ENCODE measurements around the gene NCF1. TPM values are rescaled to one million over a fixed set of nuclear protein-coding genes. Genes with fewer than 3 reads are reported as not detected.
A peak's percentile ranks its signal among the peaks of the same experiment; 100 is the strongest.
"Not testable (repeated sequence)": the region's sequence is repeated elsewhere in the genome, so short reads cannot be mapped to it uniquely, and the experiment has no call there.

Gene NCF1
- total RNA-seq, 2 experiments from 2014 or later: 3.0 to 3.1 TPM

DNA sequence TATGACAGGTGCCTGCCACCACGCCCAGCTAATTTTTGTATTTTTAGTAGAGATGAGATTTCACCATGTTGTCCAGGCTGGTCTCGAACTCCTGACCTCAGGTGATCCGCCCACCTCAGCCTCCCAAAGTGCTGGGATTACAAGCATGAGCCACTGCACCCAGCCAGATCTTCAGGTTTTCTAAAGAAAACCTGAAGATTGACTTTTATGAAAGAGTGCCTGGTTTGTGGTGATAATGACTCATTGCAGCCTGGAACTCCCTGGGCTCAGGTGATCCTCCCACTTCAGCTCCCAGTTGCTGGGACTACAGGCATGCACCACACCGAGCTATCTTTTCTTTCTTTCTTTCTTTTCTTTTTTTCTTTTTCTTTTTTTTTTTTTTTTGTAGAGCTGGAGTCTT is 24.8 kb downstream of the NCF1 start:
- H3K4me3 Mint-ChIP-seq; H3K36me3 Mint-ChIP-seq (ENCODE audit: low read depth); POLR2A ChIA-PET; H3K27ac Mint-ChIP-seq; ATAC-seq; H3K4me1 Mint-ChIP-seq (ENCODE audit: low read depth); H3K9me3 Mint-ChIP-seq (ENCODE audit: insufficient read depth); CTCF ChIA-PET; DNase-seq; H3K27me3 Mint-ChIP-seq (ENCODE audit: low read depth): not testable (repeated sequence)

DNA sequence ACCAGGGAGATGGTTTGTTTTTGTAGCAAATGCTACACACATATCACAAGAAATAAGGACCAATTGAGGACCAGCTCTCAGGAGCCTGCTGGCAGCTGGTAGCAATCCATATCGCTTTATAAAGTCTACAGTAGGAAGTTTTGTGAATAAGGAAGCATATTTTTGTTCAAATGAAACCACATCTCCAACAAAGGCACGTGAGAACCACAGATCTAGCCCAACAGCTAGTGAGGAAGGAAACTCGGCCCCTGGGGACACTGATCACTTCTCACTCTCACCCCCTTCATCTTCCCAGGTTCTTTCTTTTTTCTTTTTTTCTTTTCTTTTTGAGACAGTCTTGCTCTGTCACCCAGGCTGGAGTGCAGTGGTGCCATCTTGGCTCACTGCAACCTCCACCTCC is 42.1 kb downstream of the NCF1 start:
- H3K36me3 Mint-ChIP-seq (ENCODE audit: low read depth); H3K4me1 Mint-ChIP-seq (ENCODE audit: low read depth); H3K27ac Mint-ChIP-seq; H3K4me3 Mint-ChIP-seq; POLR2A ChIA-PET; H3K9me3 Mint-ChIP-seq (ENCODE audit: insufficient read depth); CTCF ChIA-PET; H3K27me3 Mint-ChIP-seq (ENCODE audit: low read depth); ATAC-seq; DNase-seq: not testable (repeated sequence)

- DNase-seq; H3K36me3 Mint-ChIP-seq (ENCODE audit: low read depth); H3K27me3 Mint-ChIP-seq (ENCODE audit: low read depth); H3K9me3 Mint-ChIP-seq (ENCODE audit: insufficient read depth); POLR2A ChIA-PET; H3K4me3 Mint-ChIP-seq; H3K4me1 Mint-ChIP-seq (ENCODE audit: low read depth); H3K27ac Mint-ChIP-seq; CTCF ChIA-PET: not testable (repeated sequence)
- ATAC-seq: peak; percentile 23
Measured at GRCh38 chr7:74820146-74820805, 46.5 kb downstream of the NCF1 start.

DNA sequence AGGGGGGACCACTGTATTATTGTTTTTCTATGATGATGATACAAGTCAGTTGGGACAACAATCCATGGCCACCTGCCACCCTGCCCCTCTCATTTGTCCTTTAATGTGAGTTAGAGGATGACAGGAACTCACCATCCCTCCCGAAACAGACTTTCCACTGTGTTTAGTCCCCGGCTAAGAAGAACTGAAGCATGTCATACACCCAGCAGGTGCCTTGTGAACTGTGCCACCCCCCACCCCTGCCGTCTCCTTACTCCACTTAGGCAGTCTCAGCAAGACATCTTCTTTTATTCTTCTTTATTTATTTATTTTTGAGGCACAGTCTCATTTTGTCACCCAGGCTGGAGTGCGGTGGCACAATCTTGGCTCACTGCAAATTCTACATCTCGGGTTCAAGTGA is 47.4 kb downstream of the NCF1 start:
- ATAC-seq: not testable (repeated sequence)

DNA sequence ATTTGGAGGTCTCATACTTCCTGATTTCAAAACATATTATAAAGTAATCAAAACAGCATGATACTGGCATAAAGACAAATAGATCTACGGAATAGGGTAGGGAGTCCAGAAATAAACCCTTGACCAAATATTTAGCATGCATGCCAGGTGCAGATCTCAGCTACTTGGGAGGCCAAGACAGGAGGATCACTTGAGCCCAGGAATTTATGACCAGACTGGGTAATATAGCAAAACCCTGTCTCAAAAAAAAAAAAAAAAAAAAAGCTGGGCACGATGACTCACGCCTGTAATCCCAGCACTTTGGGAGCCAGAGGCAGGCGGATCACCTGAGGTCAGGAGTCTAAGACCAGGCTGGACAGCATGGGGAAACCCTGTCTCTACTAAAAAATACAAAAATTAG is 56.1 kb downstream of the NCF1 start:
- not testable (repeated sequence) for H3K4me1 Mint-ChIP-seq (ENCODE audit: low read depth)

More for the DNA sequence above, 47.4 kb downstream of the NCF1 start:
- H3K36me3 Mint-ChIP-seq (ENCODE audit: low read depth); H3K27me3 Mint-ChIP-seq (ENCODE audit: low read depth); POLR2A ChIA-PET; H3K4me1 Mint-ChIP-seq (ENCODE audit: low read depth); H3K4me3 Mint-ChIP-seq; CTCF ChIA-PET; H3K9me3 Mint-ChIP-seq (ENCODE audit: insufficient read depth); H3K27ac Mint-ChIP-seq; DNase-seq: not testable (repeated sequence)

DNA sequence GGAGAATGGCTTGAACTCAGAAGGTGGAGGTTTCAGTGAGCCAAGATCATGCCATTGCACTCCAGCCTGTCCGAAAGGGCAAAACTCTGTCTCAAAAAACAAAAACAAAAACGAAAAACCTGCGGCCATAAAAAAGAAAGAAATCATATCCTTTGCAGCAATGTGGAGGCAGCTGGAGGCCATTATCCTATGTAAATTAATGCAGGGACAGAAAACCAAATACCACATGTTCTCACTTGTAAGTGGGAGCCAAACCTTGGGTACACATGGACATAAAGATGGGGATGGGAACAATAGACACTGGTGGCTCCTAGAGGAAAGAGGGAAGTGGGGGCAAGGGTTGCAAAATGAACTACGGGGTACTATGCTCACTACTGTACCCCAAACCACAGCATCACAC is 56.6 kb downstream of the NCF1 start:
- H3K4me1 Mint-ChIP-seq (ENCODE audit: low read depth); H3K27ac Mint-ChIP-seq; H3K4me3 Mint-ChIP-seq; H3K9me3 Mint-ChIP-seq (ENCODE audit: insufficient read depth); DNase-seq; H3K27me3 Mint-ChIP-seq (ENCODE audit: low read depth); ATAC-seq; CTCF ChIA-PET; POLR2A ChIA-PET; H3K36me3 Mint-ChIP-seq (ENCODE audit: low read depth): not testable (repeated sequence)

More for the DNA sequence above, 56.1 kb downstream of the NCF1 start:
- H3K9me3 Mint-ChIP-seq (ENCODE audit: insufficient read depth); H3K27me3 Mint-ChIP-seq (ENCODE audit: low read depth); ATAC-seq; H3K36me3 Mint-ChIP-seq (ENCODE audit: low read depth); H3K4me3 Mint-ChIP-seq; H3K27ac Mint-ChIP-seq; DNase-seq; POLR2A ChIA-PET; CTCF ChIA-PET: not testable (repeated sequence)

Other genes starting within 250 kb of the NCF1 start
- 100 to 1,000 TPM; 173 to 177 TPM for gene GTF2I, start 116.3 kb upstream of the NCF1 start, total RNA-seq
- 10 to 100 TPM in 1 of 2 experiments, 1 to 10 TPM in 1; 8.3 to 10.8 TPM for gene GTF2IRD2, start 77.6 kb downstream of the NCF1 start, total RNA-seq
- 1 to 10 TPM; 3.3 to 4.4 TPM for gene CASTOR2, start 190.7 kb downstream of the NCF1 start, total RNA-seq